IPS-15b (cell line): ENCODE measurements around the gene CYTH2.
"Not testable (repeated sequence)": the region's sequence is repeated elsewhere in the genome, so short reads cannot be mapped to it uniquely, and the experiment has no call there.

Experiments used
- H3K27me3 ChIP-seq: one replicate; pipeline ENCODE4 v1.6.1; 2013; ENCODE audit warnings: low read length; ENCODE audit not compliant: control insufficient read depth, insufficient read depth
- H3K36me3 ChIP-seq: one replicate; pipeline ENCODE4 v1.6.1; 2013; ENCODE audit warnings: low read length; ENCODE audit not compliant: control insufficient read depth, insufficient read depth
- H3K4me1 ChIP-seq: one replicate; pipeline ENCODE4 v1.6.1; 2013; ENCODE audit warnings: mild to moderate bottlenecking, low read length; ENCODE audit not compliant: control insufficient read depth, insufficient read depth
- H3K4me3 ChIP-seq: one replicate; pipeline ENCODE4 v1.5.1; 2013; ENCODE audit warnings: low read depth, low read length
- H3K9ac ChIP-seq: one replicate; pipeline ENCODE4 v1.6.1; 2013; ENCODE audit warnings: low read depth, mild to moderate bottlenecking, low read length
- H3K9me3 ChIP-seq: one replicate; pipeline ENCODE4 v1.6.1; 2013; ENCODE audit warnings: mild to moderate bottlenecking, low read length; ENCODE audit not compliant: control insufficient read depth, insufficient read depth

Gene CYTH2

DNA sequence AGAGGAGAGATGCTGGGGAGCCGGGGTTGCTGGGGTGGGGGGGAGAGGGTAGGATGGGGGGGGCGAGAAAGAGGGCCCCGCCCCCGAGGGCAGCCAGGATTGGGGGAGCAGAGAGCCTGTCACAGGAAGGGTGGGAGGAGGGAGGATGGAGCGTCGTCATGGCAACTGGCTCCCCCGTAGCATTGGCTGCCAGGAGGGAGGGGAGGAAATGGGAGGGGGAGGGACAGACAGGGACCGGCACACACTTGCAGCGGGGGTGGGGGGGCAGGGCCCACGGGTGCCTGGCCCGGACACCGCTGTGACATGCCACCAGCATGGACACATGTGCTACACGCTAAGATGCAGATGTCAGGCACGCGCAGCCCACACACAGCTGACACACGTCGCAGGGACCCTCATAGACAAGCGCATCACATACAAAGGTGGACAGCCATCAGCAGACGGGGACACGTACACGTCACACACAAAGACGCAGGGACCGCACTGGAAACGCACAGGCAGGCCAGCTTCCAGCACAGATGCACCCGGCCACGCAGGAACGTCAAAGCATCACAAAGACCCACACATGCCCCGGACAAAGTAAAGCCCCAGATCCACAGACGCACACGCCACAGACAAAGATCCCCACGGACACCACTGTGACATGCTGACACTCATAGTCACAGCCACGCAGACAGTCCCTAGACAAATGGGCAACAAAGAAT, 42.8 kb downstream of the CYTH2 start, which contains the start of gene LMTK3:
Gene LMTK3, minus strand, starts transcription at position 36 of the 704 bp plus-strand sequence. CDS start 259 bp downstream, outside the sequence.
- peaks cover 8% of the 10 kb centered on the region for H3K4me1 ChIP-seq
- H3K4me3 ChIP-seq = peak within 1 kb of the TSS; percentile 72
- no peaks in the 10 kb centered on the region for H3K36me3 ChIP-seq
- H3K27me3 ChIP-seq = peaks cover 14% of the 10 kb centered on the region
- no peak within 1 kb of the TSS for H3K9ac ChIP-seq
- no peaks in the 10 kb centered on the region for H3K9me3 ChIP-seq

DNA sequence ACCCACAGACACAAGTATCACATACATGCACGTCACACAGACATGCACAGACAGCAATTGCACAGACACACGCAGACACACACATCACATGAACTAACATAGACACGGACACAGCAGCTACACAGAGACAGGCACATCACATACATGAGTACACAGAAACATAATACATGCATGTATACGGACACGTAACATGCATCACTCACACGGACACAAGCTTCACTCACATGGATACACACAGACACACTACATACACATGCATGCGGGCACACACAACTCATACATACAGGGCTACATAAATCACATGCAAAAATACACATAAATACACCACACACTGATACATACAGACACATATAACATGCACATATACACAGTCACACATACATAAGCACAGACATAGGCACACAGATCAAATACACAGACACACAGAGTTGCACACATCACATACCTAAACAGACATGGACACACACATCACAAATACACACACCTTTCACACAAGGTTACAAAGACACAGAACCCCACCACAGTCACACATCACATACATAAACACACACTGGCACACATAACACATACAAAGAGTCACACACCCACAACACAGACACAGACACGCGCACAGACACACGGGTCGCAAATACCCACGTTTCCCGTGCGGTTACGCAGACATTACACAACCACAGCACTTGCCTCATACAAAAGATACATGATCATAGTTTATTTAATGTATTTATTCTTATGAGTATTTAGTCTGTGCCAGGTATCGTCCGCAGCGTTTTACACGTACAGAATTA, 43.5 kb downstream of the CYTH2 start:
- H3K27me3 ChIP-seq = peaks cover 14% of the 10 kb centered on the region
- H3K4me3 ChIP-seq = peak overlapping the region; percentile 63
- H3K9ac ChIP-seq = no peak overlapping the region
- H3K36me3 ChIP-seq = no peaks in the 10 kb centered on the region
- no peaks in the 10 kb centered on the region for H3K9me3 ChIP-seq
- H3K4me1 ChIP-seq = peaks cover 8% of the 10 kb centered on the region

DNA sequence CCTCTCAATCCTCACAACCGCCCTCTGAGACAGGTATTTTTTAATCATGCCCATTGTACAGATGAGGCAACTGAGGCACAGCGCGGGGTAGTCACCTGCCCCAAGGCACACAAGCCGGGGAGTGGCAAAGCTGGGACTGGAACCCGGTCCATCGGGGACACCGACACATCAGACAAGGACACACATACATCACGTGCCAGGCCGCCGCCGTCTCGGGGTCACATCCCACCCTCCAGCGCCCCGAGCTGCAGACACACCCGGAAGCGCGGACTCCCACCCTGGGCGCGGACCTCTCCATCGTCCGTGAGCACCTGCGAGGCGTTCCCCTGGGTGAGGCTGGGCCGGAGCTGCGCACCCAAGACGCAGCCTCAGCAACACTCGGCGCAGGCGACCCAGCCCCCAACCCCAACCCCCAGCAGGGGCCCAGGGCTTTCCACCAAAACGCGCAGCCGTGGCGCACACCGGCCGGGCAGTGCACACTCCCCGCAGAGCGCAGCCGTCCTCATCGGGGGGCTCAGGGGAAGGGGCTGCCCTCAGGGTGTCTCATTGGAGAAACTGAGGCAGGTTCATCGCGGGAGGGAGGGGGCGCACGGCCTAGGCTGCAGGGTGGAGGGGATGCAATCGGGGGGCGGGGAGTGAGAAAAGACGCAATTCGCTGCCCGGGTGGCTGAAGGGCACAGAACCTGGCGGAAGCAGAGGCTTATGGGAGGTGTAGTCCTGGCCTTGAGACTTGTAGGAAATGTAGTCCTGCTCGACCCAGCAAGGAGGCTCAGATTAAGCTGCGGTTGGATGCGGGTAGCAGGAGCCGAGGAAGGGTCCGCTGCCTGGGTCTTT, 44.3 kb downstream of the CYTH2 start:
- peak overlapping the region; percentile 63 for H3K4me3 ChIP-seq
- no peak overlapping the region for H3K9ac ChIP-seq
- H3K36me3 ChIP-seq = no peaks in the 10 kb centered on the region
- no peaks in the 10 kb centered on the region for H3K9me3 ChIP-seq
- peaks cover 14% of the 10 kb centered on the region for H3K27me3 ChIP-seq
- peaks cover 8% of the 10 kb centered on the region for H3K4me1 ChIP-seq

DNA sequence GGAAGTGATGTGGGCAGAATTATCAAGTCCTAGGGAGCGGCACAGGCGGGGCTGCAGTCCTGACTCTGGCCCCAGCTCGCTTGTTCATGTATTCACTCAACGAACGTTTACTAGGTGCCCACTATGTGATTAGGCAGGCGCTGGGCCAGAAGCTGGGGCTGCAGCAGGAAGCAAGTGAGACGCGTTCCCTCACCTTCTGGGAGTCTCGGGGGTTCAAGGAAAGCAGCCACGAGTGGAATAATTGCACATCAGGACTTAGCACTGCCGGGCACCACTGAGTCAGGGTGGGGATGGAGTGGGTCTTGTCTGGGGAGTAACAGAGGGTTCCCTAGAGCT, 44.9 kb downstream of the CYTH2 start:
- Histone ChIP-seq H3K4me1 (peaks cover 8% of the 10 kb centered on the region), H3K27me3 (peaks cover 14% of the 10 kb centered on the region), H3K9ac (no peak overlapping the region), H3K9me3 (no peaks in the 10 kb centered on the region), H3K4me3 (peak overlapping the region; percentile 63), H3K36me3 (no peaks in the 10 kb centered on the region)

GRCh38 chr19:48516536-48516935, 47.4 kb downstream of the CYTH2 start:
- Histone ChIP-seq H3K9ac (no peak overlapping the region), H3K4me3 (no peak overlapping the region), H3K27me3 (peaks cover 14% of the 10 kb centered on the region), H3K36me3 (no peaks in the 10 kb centered on the region), H3K4me1 (peaks cover 2% of the 10 kb centered on the region), H3K9me3 (no peaks in the 10 kb centered on the region)

DNA sequence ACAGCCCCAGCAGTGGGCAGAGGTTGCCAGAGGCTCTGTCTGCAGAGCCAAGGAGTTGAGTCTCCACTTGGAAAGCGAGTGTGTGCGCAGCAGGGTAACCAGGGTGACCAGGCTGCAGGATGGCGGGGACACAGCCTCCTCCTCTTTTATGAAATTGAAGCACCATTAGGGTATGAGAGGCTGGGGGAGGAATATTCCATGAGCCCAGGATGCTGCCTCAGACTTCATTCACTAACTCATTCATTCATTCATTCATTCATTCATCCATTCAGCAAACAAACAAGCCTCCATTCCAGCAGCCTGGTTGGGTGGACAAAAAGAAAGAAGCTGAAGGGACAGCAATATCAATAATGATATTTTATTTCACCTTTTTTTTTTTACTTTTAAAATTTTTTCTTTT, 49.0 kb downstream of the CYTH2 start:
- Histone ChIP-seq H3K27me3 (peaks cover under 1% of the 10 kb centered on the region), H3K36me3 (no peaks in the 10 kb centered on the region), H3K9ac (no peak overlapping the region), H3K4me1 (no peaks in the 10 kb centered on the region), H3K9me3 (no peaks in the 10 kb centered on the region), H3K4me3 (no peak overlapping the region)

GRCh38 chr19:48519426-48519825, 50.3 kb downstream of the CYTH2 start:
- H3K36me3 ChIP-seq, H3K9me3 ChIP-seq, H3K4me3 ChIP-seq, H3K9ac ChIP-seq, H3K27me3 ChIP-seq, H3K4me1 ChIP-seq: not testable (repeated sequence)

DNA sequence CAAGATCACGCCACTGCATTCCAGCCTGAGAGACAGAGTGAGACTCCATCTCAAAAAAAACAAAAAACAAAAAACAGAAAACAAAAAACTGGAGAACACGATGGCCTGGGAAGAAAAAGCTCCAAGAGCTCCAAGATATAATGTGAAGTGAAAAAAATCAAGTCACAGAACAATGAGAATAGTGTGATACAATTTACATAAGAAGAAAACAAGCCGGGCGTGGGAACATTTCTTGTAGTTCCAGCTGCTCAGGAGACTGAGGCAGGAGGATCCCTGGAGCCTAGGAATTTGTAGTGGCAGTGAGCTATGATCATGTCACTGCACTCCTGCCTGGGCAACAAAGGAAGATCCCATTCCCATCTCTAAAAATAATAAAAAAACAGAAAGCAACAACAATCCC, 51.0 kb downstream of the CYTH2 start:
- Histone ChIP-seq H3K4me1 (no peaks in the 10 kb centered on the region), H3K27me3 (no peaks in the 10 kb centered on the region), H3K9me3 (no peaks in the 10 kb centered on the region), H3K4me3 (no peak overlapping the region), H3K36me3 (no peaks in the 10 kb centered on the region), H3K9ac (no peak overlapping the region)

- no peaks in the 10 kb centered on the region for H3K4me1 ChIP-seq
- no peak overlapping the region for H3K4me3 ChIP-seq
- no peaks in the 10 kb centered on the region for H3K27me3 ChIP-seq
- H3K9ac ChIP-seq = no peak overlapping the region
- no peaks in the 10 kb centered on the region for H3K36me3 ChIP-seq
- no peaks in the 10 kb centered on the region for H3K9me3 ChIP-seq
Observed at GRCh38 chr19:48524221-48524620, 55.1 kb downstream of the CYTH2 start.

- H3K4me3 ChIP-seq = no peak overlapping the region
- H3K9me3 ChIP-seq = no peaks in the 10 kb centered on the region
- no peaks in the 10 kb centered on the region for H3K4me1 ChIP-seq
- H3K9ac ChIP-seq = no peak overlapping the region
- no peaks in the 10 kb centered on the region for H3K27me3 ChIP-seq
- no peaks in the 10 kb centered on the region for H3K36me3 ChIP-seq
Observed at GRCh38 chr19:48524732-48525131, 55.6 kb downstream of the CYTH2 start.

DNA sequence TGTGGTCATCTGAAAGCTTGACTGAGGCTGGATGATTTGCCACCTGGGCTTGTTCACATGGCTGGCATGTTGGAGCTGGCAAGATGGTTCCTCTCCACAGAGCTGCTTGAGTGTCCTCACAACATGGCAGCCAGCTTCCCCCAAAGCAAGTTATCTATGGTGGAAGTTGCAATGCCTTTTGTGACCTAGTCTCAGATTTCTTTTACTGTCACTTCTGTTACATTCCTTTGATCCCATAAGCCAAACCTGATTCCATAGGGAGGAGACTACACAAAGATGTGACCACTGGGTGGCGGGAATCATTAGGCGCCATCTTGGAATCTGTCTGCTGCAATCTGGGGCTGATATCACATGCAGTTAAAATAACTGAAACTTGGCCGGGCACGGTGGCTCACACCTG, 60.0 kb downstream of the CYTH2 start:
- H3K4me1 ChIP-seq = peaks cover 2% of the 10 kb centered on the region
- H3K27me3 ChIP-seq = no peaks in the 10 kb centered on the region
- H3K4me3 ChIP-seq = no peak overlapping the region
- no peaks in the 10 kb centered on the region for H3K36me3 ChIP-seq
- no peak overlapping the region for H3K9ac ChIP-seq
- H3K9me3 ChIP-seq = no peaks in the 10 kb centered on the region
